Karpas-422 (cell line): ENCODE measurements around the gene SIM2. TPM values are rescaled to one million over a fixed set of nuclear protein-coding genes. Genes with fewer than 3 reads are reported as not detected.

ENCODE experiments used
- total RNA-seq: library from RNA; depleted of rRNA; stranded (reverse); fragments of >200 nt; shearing (Covaris generic); gene quantifications from 2 replicates; pipeline ENCODE4 v1.2.3, GENCODE V29; 2014; ENCODE audit warnings: low replicate concordance; rRNA removed

SIM2 gene
- total RNA-seq, 1 experiment from 2014 or later = not detected

Other genes starting within 250 kb of the SIM2 start
- gene CLDN14, start 219.0 kb upstream of the SIM2 start, total RNA-seq = not detected in 2 replicates